ENCODE data around the gene FMN1.

DNA sequence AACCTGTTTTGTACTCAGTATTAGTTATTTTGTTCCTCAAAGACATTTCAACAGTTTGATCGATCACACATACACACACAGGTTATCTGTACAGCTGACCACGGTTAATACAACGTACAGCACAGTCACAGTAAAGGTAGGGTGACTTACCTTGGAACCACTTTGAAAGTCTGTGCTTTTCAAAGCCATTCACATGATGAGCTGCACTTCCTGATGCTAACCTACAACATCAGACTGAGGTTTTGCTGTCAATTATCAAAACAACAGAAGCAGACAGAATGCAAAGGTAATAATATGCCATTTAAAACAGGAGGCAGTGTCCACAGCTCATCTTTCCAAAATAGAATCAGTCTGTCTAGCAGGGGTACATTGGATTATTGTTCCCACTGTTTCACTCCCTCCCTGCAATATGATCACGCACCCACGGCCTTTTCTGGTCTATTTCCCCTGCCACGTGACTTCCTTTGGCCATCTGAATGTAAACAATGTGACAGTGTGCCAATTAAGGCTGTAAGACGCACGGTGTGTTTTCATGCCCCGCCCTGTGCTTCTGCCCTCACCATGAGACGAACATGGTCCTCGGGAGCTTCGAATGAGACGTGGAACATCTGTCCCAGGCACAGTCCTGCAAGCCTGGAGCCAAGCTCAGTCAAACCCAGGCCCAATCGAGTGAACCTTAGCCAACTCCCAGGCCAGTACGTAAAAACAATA lies 102.4 kb downstream of the FMN1 start:
- TF ChIP-seq, protein P1, sequence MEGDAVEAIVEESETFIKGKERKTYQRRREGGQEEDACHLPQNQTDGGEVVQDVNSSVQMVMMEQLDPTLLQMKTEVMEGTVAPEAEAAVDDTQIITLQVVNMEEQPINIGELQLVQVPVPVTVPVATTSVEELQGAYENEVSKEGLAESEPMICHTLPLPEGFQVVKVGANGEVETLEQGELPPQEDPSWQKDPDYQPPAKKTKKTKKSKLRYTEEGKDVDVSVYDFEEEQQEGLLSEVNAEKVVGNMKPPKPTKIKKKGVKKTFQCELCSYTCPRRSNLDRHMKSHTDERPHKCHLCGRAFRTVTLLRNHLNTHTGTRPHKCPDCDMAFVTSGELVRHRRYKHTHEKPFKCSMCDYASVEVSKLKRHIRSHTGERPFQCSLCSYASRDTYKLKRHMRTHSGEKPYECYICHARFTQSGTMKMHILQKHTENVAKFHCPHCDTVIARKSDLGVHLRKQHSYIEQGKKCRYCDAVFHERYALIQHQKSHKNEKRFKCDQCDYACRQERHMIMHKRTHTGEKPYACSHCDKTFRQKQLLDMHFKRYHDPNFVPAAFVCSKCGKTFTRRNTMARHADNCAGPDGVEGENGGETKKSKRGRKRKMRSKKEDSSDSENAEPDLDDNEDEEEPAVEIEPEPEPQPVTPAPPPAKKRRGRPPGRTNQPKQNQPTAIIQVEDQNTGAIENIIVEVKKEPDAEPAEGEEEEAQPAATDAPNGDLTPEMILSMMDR (IDR thresholded peaks at IDR 0.05), result no peak
- no peak for TF ChIP-seq POLR2A (IDR thresholded peaks at IDR 0.05)

All from testis (tissue), 2 donors.